ENCODE measurements around the gene AGRN.
"Not testable (repeated sequence)": the region's sequence is repeated elsewhere in the genome, so short reads cannot be mapped to it uniquely, and the experiment has no call there.

Gene AGRN

DNA sequence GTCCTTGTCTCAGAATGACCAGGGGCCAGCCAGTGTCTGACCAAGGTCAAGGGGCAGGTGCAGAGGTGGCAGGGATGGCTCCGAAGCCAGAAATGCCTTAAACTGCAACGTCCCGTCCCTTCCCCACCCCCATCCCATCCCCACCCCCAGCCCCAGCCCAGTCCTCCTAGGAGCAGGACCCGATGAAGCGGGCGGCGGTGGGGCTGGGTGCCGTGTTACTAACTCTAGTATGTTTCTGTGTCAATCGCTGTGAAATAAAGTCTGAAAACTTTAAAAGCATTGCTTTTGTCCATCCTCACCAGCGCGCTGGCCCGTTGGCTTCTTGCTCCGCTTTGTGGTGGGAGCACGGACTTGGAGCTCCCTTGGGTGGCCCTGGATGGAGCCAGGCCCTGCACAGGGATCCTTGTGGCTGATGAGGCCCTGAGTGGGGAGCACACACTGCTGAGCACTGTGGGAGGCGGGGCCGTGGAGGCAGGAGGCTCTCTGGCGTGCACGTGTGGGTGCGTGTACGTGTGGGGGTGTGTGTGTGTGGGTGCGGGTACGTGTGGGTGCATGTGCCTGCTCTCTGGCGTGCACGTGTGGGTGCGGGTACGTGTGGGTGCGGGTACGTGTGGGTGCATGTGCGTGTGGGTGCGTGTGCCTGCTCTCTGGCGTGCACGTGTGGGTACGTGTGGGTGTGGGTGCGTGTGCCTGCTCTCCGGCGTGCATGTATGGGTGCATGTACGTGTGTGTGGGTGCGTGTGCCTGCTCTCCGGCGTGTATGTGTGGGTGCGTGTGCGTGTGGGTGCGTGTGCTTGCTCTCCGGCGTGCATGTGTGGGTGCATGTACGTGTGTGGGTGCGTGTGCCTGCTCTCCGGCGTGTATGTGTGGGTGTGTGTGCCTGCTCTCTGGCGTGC, 36.2 kb downstream of the AGRN start:
- TF ChIP-seq, protein P1, sequence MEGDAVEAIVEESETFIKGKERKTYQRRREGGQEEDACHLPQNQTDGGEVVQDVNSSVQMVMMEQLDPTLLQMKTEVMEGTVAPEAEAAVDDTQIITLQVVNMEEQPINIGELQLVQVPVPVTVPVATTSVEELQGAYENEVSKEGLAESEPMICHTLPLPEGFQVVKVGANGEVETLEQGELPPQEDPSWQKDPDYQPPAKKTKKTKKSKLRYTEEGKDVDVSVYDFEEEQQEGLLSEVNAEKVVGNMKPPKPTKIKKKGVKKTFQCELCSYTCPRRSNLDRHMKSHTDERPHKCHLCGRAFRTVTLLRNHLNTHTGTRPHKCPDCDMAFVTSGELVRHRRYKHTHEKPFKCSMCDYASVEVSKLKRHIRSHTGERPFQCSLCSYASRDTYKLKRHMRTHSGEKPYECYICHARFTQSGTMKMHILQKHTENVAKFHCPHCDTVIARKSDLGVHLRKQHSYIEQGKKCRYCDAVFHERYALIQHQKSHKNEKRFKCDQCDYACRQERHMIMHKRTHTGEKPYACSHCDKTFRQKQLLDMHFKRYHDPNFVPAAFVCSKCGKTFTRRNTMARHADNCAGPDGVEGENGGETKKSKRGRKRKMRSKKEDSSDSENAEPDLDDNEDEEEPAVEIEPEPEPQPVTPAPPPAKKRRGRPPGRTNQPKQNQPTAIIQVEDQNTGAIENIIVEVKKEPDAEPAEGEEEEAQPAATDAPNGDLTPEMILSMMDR (conservative IDR thresholded peaks at IDR 0.05; ENCODE audit: low read length), result no peak
- no peak overlapping the region for H3K4me3 ChIP-seq (ENCODE audit: low read length)
- DNase-seq (ENCODE audit: low read depth), result no peak

DNA sequence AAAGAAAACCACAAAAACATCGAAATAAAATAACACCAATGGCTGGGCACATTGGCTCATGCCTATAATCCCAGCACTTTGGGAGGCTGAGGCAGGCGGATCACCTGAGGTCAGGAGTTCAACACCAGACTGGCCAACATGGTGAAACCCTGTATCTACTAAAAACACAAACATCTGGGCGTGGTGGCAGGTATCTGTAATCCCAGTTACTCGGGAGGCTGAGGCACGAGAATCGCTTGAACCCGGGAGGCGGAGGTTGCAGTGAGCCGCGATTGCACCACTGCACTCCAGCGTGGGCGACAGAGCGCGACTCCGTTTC, 37.8 kb downstream of the AGRN start:
- not testable (repeated sequence) for DNase-seq (ENCODE audit: low read depth); H3K4me3 ChIP-seq (ENCODE audit: low read length)

DNA sequence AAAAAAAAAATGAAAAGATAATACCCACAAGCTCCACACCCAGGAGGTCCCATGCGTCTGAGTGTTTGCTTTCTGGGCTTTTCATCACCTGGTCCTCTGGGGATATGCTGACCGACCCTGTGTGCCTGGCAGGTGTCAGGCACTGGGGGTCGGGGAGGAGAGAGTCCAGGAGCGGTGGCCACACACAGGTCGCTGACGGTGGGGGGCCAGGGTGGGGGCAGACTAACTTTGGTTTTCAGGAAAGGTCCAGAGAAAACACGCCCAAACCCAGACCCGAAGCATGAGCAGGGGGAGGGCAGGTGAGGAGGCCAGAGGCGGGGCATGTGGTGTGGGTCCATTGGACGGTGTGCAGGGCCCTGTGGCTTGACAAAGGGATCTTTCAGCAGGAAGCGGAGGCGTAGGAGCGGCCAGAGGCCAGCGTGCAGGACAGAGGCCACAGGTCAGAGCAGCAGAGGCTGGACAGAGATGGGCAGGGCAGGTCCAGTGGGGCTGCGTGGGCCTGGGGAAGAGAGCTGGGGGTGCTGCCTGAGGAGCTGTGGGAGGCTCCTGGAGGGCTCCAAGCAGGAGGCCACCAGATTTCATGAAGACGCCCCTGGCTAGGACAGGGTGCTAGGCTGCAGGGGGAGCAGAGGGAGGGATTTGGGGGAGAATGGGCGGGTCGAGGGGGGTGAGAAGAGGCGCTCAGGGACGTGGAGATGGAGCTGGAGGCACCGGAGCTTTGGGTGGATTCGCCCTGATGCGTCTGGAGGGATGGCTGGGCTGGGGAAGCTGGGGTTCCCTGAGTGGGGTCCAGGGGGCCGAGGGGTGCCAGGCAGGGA, 38.4 kb downstream of the AGRN start:
- TF ChIP-seq, protein P1 (conservative IDR thresholded peaks at IDR 0.05; ENCODE audit: low read length), result no peak
- H3K4me3 ChIP-seq (ENCODE audit: low read length), result no peak overlapping the region

DNA sequence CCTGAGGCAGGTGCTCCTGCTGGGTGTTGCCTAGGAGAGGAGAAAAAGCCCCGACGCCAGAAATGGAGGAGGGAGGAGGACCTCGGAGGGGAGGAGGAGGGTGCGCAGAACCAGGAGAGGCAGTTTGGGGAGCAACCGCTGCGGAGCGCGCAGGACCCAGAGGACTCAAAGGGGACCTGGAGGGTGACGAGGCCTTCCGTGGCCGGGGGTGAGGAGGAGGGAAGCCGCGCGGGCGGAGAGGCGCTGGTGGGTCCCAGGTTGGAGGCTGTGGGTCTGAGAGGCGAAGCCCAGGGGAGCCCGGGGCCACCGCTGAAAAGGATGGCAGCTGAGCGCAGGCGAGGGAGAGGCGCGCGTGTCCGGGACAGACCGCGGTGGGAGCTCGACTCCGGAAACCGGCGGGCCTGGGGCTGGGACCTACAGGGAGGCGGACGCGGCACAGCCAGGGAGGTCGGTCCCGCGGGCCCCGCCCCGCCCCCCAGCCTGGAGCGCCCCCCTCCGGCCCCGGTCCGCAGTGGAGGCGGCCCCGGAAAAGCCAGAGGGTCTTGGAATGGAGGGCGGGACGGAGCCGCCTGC, 39.1 kb downstream of the AGRN start:
- TF ChIP-seq, protein P1 (conservative IDR thresholded peaks at IDR 0.05; ENCODE audit: low read length), result no peak
- H3K4me3 ChIP-seq (ENCODE audit: low read length), result peak overlapping the region; percentile 50
- no peak for DNase-seq (ENCODE audit: low read depth)

More for the DNA sequence above, 38.4 kb downstream of the AGRN start:
- no peak for DNase-seq (ENCODE audit: low read depth)

DNA sequence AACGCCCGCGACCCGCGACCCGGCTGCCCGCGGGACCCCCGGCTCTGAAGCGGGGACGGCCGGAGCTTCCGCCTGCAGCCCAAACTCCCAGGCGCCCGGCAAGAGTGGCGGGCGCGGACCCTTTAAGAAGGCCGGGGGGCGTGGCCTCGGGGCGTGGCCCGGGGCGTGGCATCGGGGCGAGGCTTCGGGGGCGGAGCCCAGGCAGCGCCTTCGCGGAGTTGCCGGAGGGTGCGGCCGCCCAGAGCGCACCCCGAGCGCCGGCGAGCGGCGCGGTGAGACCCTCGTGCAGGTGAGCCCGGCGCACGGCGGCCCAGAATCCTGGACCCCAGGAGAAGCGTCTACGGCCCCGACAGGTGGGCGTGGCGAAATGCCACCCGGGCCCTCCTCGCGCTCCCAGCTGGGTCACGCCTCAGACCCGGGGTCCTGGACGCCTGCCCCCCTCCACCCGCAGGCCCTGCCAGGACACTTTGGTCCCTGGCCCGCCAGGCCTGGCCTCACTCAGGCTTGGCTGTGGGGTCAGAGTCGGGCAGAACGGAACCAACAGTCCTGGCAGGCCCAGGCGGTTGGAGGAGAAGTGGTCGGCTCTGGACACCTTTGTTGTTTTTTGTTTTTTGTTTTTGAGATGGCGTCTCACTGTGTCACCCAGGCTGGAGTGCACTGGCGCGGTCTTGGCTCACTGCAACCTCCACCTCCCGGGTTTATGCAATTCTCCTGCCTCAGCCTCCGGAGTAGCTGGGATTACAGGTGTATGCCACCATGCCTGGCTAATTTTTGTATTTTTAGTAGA, 39.8 kb downstream of the AGRN start:
- DNase-seq (ENCODE audit: low read depth), result peak; percentile 66
- H3K4me3 ChIP-seq (ENCODE audit: low read length), result peak overlapping the region; percentile 50
- TF ChIP-seq, protein P1 (conservative IDR thresholded peaks at IDR 0.05; ENCODE audit: low read length), result no peak

DNA sequence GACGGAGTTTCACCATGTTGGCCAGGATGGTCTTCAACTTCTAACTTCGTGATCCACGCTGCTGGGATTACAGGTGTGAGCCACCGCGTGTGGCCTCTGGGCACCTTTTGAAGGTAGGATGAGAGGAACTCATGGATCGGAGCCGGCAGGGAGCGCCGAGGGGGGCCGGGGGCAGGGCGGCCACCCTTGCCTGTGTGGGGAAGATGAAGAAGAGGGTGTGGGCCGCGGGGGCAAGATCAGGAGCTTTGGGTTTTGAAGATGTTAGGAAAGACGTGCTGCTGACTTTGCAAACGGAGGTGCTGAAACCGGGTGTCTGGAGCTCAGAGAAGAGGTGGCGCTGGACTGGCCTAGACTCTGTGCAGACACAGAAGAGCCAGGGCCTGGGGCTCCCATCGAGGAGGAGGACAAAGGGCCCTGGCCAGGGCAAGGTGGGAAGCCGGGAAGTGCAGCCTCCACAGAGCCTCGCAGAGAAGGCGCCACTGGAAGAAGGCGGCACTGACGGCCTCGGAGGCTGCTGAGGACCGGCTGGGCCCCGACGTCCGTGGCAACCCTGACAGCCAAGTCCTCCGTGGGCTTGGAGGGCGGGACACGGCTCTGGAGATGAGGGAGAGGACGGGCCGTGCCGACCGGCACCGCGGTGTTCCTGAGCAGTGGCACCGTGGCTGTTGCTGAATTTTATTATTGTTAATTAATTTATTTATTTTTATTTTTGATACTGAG, 40.5 kb downstream of the AGRN start:
- TF ChIP-seq, protein P1 (conservative IDR thresholded peaks at IDR 0.05; ENCODE audit: low read length), result no peak
- no peak overlapping the region for H3K4me3 ChIP-seq (ENCODE audit: low read length)
- no peak for DNase-seq (ENCODE audit: low read depth)
